ENCODE data around the gene FLRT1. TPM values are rescaled to one million over a fixed set of nuclear protein-coding genes. Genes with fewer than 3 reads are reported as not detected.

The FLRT1 gene
- total and polyA plus RNA-seq, 3 donors from 2014 or later, result 0.67 to 0.79 (median 0.74) TPM

DNA sequence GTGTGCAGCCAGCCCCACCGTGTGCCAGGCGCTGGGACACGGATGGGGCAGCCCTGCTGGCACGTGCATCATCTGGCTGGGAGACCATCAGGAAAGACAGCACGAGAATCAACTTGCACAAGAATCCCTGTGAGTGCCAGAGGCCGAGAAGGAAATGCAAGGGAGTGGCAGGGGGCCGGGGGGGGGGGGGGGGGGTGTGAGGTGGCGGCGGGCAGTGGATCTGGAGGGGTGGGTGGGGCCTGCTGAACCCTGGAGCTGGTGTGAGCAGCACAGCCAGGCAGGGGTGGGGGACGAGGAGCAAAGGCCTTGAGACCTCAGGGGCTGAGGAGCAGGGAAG, 14.0 kb upstream of the FLRT1 start:
- H3K27me3 ChIP-seq, result no peaks in the 10 kb centered on the region
- H3K36me3 ChIP-seq (ENCODE audit: low read depth, missing control alignments), result no peaks in the 10 kb centered on the region
- TF ChIP-seq POLR2A (IDR thresholded peaks at IDR 0.05), result no peak
- TF ChIP-seq CTCF (IDR thresholded peaks at IDR 0.05), result no peak
- H3K4me1 ChIP-seq, result peaks cover 14% of the 10 kb centered on the region
- H3K9me3 ChIP-seq, result no peaks in the 10 kb centered on the region
- intact Hi-C loops (cut with DNase I; ENCODE audit: low total_unique reads), result no loop called here
- no peak overlapping the region for H3K27ac ChIP-seq
- 59 to 63% methylated on average over 2 to 10 of the region's 10 CpGs for WGBS, 2 donors
- no peak for DNase-seq
- no peak overlapping the region for H3K4me3 ChIP-seq

GRCh38 chr11:64022125-64022784, 13.5 kb upstream of the FLRT1 start:
- peaks cover 14% of the 10 kb centered on the region for H3K4me1 ChIP-seq
- 79 to 83% methylated on average over 12 to 14 of the region's 14 CpGs for WGBS, 2 donors
- H3K9me3 ChIP-seq, result no peaks in the 10 kb centered on the region
- H3K27ac ChIP-seq, result no peak overlapping the region
- no peaks in the 10 kb centered on the region for H3K27me3 ChIP-seq
- H3K36me3 ChIP-seq (ENCODE audit: low read depth, missing control alignments), result no peaks in the 10 kb centered on the region
- intact Hi-C loops (cut with DNase I; ENCODE audit: low total_unique reads), result no loop called here
- no peak for DNase-seq
- no peak overlapping the region for H3K4me3 ChIP-seq
- TF ChIP-seq CTCF (IDR thresholded peaks at IDR 0.05) (no peak), POLR2A (IDR thresholded peaks at IDR 0.05) (no peak)

- TF ChIP-seq CTCF (IDR thresholded peaks at IDR 0.05) (no peak), POLR2A (IDR thresholded peaks at IDR 0.05) (no peak)
- Histone ChIP-seq H3K4me3 (no peak overlapping the region), H3K27me3 (no peaks in the 10 kb centered on the region), H3K4me1 (peaks cover under 1% of the 10 kb centered on the region), H3K9me3 (no peaks in the 10 kb centered on the region), H3K36me3 (ENCODE audit: low read depth, missing control alignments) (no peaks in the 10 kb centered on the region), H3K27ac (no peak overlapping the region)
- DNase-seq, result no peak
- WGBS, 2 donors, result 91% methylated on average over 19 to 20 of the region's 20 CpGs
- intact Hi-C loops (cut with DNase I; ENCODE audit: low total_unique reads), result no loop called here
These were observed 11.7 kb upstream of the FLRT1 start for GRCh38 chr11:64023712-64024710.

- no peak for DNase-seq
- WGBS, 2 donors, result 73 to 78% methylated on average over 4 of the region's 4 CpGs
- Histone ChIP-seq H3K27ac (no peak overlapping the region), H3K4me3 (no peak overlapping the region), H3K4me1 (no peaks in the 10 kb centered on the region), H3K27me3 (no peaks in the 10 kb centered on the region), H3K36me3 (ENCODE audit: low read depth, missing control alignments) (no peaks in the 10 kb centered on the region), H3K9me3 (no peaks in the 10 kb centered on the region)
- TF ChIP-seq CTCF (IDR thresholded peaks at IDR 0.05) (no peak), POLR2A (IDR thresholded peaks at IDR 0.05) (no peak)
- intact Hi-C loops (cut with DNase I; ENCODE audit: low total_unique reads), result no loop called here
These were observed 10.5 kb upstream of the FLRT1 start for GRCh38 chr11:64025205-64025604.

Data from testis (tissue), 3 donors.